EH (cell line): ENCODE measurements around the gene KLHL26.

Experiments used
- DNase-seq: peaks from one replicate; pipeline ENCODE4 v3.0.0-alpha.2; 2015; ENCODE audit warnings: low read depth

The KLHL26 gene

DNA sequence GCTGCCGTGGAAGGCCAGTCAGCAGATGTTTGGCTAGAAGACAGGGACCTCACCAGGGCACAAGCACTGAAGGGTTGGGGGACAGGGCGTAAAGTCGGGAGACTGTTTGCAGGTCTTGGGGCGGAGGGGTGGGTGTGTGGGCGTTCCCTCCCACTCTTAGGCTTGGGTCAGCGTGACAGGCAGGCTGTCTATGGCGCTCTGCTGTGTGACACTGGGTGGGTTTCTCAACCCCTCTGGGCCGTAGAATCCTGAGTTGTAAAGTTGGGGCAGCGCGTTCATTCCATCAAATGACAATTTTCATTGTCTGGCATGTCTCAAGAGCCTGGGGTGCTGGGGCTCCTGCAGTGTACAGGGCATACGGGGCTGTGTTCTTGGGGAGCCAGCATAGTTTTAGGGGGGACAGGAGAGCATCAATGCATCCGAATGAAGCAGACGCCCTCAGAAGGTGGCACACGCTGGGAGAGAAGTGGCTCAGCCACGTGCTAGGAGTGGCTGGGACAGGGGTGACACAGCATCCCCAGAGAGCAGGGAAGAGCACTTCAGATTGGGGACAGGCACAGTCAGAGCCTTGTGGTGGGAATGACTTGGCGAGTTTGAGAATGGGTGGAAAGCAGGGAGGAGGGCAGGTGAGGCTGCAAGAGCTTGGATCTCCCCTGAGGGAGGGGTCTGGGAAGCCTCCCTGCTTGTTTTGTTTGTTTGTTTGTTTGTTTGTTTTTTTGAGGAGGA, 51.1 kb downstream of the KLHL26 start:
- DNase-seq, result no peak

DNA sequence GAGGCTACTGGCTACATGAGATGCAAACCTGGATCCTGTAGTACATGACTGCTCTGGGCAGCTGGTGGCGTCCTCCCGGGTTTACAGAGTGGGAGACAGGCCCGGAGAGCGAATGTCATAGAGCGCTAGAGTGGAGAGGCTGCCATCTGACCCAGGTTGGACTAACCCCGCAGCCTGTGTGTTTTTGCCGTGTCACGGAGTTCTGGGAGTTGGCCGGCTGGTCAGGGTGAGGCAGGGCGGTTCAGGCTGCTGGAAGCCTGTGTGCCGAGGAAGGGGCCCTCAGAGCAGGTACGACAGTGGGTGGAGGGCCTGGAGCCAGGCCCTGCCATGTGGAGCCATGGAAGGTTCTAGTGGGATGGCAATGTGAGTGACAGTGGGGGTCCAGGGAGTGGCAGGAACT, 59.2 kb downstream of the KLHL26 start:
- no peak for DNase-seq

DNA sequence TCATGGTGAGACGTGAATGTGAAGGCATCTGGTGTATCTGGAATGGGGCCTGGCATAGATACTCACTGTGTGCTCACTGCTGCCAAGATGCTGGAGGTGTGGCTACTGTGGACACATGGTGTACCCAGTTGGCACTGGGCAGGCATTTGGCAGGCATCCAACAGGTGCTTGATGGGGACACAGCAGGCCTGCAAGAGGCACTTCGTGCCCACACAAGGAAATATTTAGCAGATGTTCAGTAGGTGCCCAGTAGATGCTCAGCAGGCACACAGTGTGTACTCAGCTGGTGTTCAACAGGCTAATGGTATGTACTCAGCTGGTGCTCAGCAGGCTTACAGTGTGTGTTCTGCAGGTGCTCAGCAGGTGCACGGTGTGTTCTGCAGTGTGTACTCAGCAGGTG, 60.9 kb downstream of the KLHL26 start:
- DNase-seq, result no peak

DNA sequence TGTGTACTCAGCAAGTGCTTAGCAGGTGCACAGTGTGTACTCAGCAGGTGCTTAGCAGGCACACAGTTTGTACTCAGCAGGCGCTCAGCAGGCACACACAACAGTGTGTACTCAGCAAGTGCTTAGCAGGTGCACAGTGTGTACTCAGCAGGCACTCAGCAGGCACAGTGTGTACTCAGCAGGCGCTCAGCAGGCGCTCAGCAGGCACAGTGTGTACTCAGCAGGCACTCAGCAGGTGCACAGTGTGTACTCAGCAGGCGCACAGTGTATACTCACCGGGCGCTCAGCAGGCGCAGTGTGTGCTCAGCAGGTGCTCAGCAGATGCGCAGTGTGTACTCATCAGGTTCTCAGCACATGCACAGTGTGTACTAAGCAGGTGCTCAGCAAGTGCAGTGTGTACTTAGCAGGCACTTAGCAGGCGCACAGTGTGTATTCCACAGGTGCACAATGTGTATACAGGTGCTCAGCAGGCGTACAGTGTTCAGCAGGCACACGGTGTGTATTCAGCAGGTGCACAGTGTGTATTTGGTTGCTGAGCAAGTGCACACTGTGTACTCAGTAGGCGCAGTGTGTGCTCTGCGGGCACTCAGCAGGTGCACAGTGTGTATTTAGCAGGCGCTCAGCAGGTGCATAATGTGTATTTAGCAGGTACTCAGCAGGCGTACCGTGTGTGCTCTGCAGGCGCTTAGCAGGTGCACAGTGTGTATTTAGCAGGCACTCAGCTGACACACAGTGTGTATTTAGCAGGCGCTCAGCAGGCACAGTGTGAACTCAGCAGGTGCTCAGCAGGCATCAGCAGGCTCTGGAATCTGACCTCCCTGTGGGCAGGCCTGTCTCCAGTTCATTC, 61.7 kb downstream of the KLHL26 start:
- no peak for DNase-seq

DNA sequence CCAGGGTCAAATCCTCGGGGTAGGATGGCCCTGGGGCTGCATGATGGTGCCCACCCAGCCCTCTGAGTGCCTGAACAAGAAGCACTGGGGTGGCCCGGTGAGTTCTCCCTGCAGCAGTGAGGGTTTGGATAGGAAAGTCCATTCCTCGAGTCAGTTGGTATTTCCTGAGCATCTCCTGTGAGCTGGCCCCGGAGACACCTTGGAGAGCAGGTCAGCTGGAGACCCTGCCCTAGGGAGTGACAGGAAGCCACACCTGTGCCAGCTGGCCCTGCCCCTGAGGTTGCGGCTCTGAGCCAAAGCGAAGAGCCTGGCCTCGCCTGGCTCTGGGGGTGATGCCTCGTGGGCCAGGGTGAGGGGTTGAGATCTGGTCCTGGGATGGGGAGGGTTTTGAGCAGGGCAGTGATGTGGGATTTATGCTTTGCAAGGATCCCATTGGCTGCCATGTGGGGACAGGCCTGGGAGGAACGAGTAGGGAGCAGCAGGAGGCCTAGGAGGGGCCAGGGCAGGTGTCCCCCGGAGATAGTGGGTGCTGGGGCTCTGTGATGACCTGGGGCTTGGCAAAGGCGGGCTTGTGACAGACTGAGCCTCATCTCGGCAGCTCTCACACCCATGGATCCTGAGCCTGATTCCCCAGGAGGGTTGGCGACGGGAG, 62.7 kb downstream of the KLHL26 start:
- no peak for DNase-seq

DNA sequence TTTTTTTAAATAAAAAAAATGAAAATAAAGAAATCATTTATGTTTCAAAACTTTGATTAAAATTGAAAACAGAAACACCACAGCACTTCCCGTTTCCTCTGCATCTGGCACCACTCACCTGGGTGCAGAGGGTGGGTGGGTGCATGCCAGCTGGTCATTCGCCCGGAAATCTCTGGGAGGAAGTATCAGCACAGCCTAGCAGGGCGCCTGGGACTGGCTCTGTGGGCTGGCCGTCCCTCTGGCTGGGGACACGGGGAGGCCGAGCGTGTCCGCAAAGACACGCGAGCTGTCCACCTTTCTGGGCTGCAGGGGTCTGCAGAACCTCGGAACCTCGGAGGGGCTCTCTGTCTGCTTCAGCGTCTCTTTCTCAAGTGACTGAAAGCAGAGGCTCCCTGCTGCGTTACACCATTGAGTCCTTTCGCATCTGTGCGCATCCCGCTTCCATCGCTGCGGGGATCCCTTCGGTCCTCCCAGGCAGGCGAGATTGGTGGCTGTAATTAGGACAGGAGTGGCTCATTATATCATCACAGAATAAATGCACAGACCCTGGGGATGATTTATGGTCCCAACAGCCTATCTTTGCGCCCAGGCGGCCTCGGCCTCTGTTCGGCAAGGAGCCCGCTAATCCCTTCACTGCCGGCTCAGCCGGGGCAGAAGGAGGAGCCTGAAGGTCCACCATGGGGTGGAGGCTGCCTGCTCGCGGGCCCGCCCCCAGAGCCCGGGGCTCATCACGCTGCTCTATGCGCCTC, 63.8 kb downstream of the KLHL26 start:
- DNase-seq, result peak; percentile 65

DNA sequence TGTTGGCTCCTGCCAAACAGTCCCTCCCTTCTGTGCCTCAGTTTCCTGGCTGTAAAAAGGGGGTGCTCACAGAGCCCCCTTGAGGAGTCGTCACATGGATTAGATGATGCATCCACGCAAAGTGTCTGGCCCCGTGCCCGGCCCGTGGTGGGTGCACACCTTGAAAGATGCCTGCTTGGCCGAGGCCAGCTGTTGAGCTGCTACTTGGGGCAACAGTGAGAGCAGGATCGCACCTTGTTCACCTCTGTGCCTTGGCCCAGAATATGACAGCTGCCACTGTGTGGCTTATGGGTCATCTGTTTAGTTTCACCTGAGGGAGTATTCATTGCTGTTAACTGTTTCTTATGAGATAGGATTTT, 64.4 kb downstream of the KLHL26 start:
- DNase-seq, result no peak

DNA sequence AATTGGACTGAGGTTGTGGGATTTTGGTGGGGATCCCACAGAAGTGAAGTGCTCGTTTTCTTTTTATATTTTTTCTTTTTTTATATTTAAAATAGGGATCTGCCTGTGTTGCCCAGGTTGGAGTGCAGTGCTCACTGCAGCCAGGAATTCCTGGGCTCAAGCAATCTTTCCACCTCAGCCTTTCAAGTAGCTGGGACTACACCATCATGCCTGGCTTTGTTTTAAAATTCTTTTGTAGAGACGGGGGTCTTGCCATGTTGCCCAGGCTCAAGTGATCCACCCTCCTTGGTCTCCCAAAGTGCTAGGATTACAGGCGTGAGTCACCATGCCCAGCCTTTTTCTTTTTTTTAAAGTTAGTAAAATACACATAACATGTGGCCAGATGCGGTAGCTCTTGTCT, 67.2 kb downstream of the KLHL26 start:
- DNase-seq, result no peak

DNA sequence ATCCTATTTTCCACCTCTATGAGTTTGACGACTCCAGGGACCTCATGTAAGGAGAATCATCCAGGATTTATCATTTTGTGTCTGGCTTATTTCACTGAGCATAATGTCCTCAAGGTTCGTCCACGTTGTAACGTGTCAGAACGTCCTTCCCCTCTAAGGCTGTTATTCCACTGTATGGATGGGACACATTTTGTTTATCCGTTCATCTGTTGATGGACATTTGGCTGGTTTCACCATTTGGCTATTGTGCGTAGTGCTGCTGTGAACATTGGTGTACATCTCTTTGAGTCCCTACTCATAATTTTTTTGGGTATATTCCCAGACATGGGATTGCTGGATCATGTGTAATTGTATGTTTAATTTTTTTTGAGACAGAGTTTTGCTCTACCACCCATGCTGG, 68.1 kb downstream of the KLHL26 start:
- DNase-seq, result no peak

DNA sequence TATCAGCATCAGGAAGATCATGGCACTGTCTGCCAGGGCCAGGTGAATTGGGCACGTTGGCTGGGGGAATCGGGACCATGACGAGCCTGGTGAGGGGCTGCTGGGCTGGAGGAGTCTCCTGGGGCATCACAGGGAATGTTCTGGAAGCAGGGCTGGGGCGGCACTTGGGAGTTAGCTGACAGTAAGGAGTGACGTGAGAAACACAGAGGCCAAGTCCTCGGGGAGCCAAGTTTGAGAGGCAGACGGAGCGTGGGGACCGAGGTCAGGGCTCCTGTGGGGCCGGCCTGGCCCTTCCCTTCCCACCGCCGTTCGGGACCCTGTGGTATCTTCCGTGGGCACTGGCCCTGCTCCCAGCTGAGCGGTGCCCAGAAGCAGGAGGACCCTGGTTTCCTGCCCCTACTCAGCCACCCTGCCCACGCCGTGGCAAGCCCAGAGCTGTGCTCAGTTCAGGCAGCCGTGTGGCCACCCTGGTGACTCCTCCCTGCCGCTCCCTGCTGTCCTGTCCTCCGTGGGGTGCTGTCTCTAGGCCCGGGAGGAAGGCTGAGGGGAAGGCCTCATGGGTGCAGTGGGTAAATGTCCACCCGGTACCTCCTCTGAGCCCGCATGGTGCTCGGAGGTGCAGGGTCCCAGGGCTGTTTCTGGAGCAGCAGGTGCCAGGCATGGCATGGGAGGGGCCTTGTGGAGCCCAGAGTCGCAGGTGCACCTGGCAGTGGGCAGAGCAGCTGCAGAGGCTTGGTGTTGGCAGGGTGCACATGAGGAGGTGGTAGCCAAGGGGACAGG, 71.8 kb downstream of the KLHL26 start:
- DNase-seq, result no peak

DNA sequence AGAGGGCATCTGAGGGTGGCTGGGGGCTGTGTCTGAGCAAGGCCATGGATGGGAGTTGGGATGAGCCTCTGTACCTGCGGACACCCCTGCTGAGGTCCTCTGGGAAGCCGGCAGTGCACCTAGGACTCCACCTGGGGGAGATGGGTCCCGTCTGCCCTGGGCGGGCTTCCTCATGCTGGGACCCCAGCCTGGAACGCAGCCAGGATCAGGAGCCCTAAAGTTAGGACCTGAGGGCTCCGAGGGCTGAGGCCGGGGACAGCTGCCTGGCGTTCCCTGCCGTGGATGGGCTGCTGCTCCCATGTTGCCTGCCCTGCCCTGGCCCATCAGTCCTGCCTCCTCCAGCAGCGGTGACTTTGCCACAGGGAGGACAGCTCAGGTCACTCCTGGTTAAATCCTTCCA, 72.7 kb downstream of the KLHL26 start:
- DNase-seq, result no peak

DNA sequence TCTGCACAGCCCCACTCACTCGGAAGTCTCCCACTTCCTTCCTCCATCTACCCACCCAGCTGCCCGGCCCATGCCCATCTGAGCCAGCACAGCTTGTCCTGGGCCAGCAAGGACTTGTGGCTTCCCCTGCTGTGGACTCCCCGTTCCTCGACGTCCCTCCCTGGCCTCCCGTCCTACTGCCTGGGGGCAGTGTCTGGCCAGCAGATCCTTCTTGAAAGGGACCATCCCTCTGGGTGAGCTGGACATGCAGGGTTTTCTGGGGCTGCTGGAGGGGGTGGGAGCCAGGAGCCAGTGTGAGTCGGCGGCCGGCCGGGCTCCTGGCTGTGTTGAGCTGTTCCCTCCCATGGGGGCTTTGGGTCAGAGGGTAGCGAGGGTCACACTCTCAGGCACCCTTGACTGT, 73.4 kb downstream of the KLHL26 start:
- no peak for DNase-seq

DNA sequence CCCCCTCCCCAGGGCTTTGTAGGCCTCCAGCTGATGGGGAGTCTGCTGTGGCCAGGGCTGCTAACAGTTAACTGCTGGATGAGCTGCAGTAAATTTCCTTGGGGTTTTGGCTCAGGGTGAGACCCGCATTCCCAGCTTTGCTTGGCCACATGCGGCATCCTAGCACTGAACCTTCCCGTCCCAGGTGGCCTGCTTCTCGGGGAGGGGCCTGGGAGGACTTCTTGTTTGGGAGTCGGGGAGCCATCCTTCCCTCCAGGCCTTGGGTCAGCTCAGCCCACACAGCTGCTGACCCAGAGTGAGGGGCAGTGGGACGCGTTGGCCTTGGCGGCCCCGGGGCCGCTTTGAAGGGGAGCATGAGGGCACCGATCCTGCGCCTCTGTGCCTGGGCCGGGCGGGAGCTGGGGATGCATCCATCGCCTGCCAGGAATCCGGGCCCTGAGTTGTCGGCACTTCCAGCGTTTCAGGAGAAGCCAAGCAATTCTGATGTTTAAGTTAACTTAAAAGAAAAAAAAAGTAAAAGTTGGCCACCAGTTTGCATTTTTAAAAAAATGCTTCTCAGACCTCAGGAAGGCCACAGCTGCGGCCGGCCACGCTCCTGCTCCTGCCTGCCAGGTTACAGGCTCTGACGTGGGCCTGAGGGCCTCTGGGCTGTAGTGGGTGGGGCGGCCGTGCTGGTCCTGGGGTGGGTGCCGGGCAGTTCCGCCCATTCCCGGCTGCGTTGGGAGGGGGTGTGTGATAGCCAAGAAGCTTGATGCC, 74.3 kb downstream of the KLHL26 start:
- DNase-seq, result no peak

DNA sequence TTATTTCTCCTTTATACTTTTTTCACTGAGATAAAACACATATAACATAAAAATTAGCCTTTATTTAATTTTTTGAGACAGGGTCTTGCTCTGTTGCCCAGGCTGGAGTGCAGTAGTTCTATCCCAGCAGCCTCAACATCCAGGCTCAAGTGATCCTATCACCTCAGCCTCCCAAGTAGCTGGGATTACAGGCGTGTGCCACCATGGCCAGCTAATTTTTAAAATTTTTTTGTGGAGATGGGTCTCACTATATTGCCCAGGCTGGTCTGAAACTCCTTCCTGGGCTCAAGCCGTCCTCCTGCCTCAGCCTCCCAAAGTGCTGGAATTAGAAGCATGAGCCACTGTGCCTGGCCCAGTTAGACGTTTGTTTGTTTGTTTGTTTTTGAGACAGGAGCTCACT, 75.1 kb downstream of the KLHL26 start:
- no peak for DNase-seq

DNA sequence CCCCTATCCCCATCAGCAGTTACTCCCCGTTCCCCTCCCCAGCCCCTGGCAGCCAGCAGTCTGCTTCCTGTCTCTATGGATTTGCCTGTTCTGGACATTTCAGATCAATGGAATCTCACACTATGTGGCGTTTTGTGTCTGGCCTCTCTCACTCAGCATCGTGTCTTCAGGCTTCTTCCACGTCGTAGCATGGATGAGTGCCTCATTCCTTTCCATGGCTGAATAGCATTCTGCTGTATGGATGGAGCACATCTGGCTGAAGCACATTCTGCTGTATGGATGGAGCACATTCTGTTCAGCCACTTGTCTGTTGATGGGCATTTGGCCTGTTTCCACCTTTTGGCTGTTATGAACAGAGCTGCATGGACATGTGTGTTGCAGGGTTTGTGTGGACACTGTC, 76.2 kb downstream of the KLHL26 start:
- DNase-seq, result peak; percentile 4

DNA sequence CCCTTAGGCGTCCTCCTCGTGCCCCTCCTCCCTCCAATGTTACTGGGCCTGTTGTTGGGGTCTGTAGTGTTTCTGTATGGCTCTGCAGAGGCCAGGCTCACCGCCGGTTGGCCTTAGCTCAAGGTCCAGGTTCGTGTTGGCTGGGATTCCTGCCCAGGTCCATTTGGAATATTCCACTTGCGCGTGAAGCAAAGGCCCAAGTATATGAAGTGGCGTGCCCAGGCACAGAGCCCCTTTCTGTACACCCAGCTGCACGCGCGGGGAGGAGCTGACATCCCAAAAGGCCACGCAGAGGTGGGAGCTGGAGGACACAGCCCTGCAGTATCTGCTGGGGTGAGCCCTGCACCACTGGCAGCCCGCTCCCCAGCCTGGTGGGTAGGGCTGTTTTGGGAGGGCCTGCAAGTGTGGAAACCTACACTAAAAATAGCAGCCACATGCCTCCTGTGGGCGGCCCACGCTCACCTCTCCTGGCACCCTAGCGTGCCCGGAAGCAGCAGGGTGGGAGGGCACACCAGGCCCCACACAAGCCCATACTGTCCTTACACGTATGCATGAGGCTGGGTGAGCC, 76.8 kb downstream of the KLHL26 start:
- DNase-seq, result no peak

DNA sequence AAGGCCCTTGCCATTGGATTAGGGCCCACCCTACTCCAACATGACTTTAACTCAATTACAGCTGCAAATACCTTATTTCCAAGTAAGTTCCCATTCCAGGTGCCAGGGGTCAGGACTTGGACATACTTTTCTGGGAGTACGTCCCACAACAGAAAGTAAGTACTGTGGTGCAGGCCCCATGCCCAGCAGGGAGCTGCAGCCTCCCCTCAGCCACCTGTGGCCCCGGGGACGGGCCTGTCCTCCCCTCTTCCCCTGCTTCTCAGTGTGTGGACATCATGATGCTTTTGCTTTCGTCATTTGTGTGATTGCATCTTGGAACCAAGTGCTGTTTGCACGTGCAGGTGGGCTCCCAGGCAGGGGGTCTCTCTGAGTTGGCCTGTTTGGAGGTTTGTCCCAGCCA, 78.6 kb downstream of the KLHL26 start:
- no peak for DNase-seq

DNA sequence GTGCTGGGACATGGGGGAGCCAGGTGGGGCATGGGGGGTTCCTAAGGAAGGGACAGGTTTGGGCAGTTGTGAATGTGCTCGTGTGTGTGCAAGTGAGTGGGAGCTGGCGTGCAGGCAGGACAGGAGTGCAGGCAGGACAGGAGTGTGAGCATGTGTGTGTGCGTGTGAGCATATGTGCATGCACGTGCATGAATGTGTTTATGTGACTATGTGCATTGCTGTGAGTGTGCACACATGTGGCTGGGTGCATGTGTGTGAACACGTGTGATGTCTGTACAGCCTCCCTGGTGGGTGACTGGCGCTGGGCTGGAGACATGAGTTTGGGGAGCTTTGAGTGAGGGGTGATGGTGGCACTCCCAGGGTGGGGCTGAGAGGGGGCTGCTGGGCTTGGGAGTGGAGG, 80.0 kb downstream of the KLHL26 start:
- DNase-seq, result no peak

DNA sequence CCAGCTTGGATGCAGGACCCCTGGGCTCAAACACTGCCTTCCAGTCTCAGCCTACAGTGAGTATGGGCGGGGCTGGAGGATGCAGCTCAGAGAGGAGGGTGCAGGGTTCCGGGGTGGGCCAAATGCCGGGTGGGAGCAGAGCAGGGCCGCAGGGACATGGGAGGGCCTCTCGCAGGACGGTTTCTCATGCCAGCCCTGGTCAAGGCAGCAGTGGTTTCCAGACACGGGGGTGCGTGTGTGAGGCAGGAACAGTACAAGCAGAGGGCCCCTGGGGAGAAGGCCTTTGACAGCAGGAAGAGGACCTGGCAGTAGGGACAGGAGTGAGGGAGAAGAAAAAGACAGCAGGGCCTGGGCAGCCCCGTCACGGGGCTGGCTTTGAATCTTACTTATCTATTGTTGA, 80.8 kb downstream of the KLHL26 start:
- DNase-seq, result no peak

DNA sequence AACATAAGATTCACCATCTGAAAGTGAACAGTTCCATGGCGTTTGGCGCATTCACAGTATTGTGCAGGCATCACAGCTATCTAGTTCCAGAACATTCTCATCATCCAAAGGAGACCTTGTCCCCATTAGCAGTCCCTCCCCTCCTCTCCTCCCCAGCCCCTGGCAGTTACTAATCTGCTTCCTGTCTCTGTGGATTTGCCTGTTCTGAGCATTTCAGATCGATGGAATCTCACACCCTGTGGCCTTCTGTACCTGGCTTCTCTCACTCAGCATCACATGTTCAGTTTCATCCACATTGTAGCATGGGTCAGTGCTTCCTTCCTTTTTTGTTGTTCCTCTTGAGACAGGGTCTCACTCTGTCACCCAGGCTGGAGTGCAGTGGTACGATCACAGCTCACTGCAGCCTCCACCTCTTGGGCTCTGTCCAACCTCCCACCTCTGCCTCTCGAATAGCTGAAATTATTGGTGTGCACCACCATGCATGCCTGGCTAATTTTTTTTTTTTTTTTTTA, 81.2 kb downstream of the KLHL26 start:
- DNase-seq, result no peak
